Thymus (tissue), 11 donors: ENCODE data around the gene HSPA5. TPM values are rescaled to one million over a fixed set of nuclear protein-coding genes. Genes with fewer than 3 reads are reported as not detected.
"Not testable (repeated sequence)": the region's sequence is repeated elsewhere in the genome, so short reads cannot be mapped to it uniquely, and the experiment has no call there.

ENCODE experiments used
- DNase-seq, 9 donors: peaks; one replicate each; pipeline ENCODE4 v3.0.0-alpha.2; 2013; ENCODE audit warnings: low spot score in 9 of 9, low read depth in 6 of 9, missing footprints in 1 of 9
- H3K27ac ChIP-seq, 2 donors: one replicate each; pipeline ENCODE4 v1.5.1; 2013; ENCODE audit warnings: control low read depth in 1 of 2, low read depth in 1 of 2, low read length in 1 of 2, mild to moderate bottlenecking in 1 of 2, moderate library complexity in 1 of 2
- H3K27me3 ChIP-seq, 2 donors: one replicate each; pipeline ENCODE4 v1.5.1; 2013; ENCODE audit warnings: low read length in 1 of 2; ENCODE audit not compliant: control insufficient read depth in 2 of 2, insufficient read depth in 1 of 2
- H3K36me3 ChIP-seq, 2 donors: one replicate each; pipeline ENCODE4 v1.5.1; 2013; ENCODE audit warnings: low read length in 1 of 2, mild to moderate bottlenecking in 1 of 2, moderate library complexity in 1 of 2; ENCODE audit not compliant: control insufficient read depth in 2 of 2, insufficient read depth in 2 of 2
- H3K4me1 ChIP-seq, 2 donors: one replicate each; pipeline ENCODE4 v1.5.1; 2013; ENCODE audit warnings: low read length in 2 of 2; ENCODE audit not compliant: control insufficient read depth in 2 of 2, insufficient read depth in 2 of 2
- H3K4me3 ChIP-seq, 2 donors: one replicate each; pipeline ENCODE4 v1.5.1; 2013; ENCODE audit warnings: low read length in 2 of 2, control low read depth in 1 of 2, mild to moderate bottlenecking in 1 of 2
- H3K9me3 ChIP-seq, 2 donors: one replicate each; pipeline ENCODE4 v1.5.1; 2013; ENCODE audit warnings: low read length in 1 of 2, mild to moderate bottlenecking in 1 of 2; ENCODE audit not compliant: control insufficient read depth in 2 of 2, insufficient read depth in 1 of 2
- WGBS: extraction: QIAGEN DNeasy Blood & Tissue Kit; methylation state at CpG from one replicate; pipeline ENCODE4 v1.1.7; 2013; 5-methylcytosine and 5-hydroxymethylcytosine counted together
- polyA plus RNA-seq: library from polyadenylated mRNA; stranded (reverse); fragments of 200-250 nt; gene quantifications from one replicate; pipeline ENCODE4 v1.2.3, GENCODE V29; 2013
- total RNA-seq: library from RNA; stranded (reverse); fragments of 120-200 nt; gene quantifications from one replicate; pipeline ENCODE4 v1.2.4, GENCODE V29; 2013
- donor health status: healthy.

Gene HSPA5
- total and polyA plus RNA-seq, 2 donors: 38.6 to 113 TPM

DNA sequence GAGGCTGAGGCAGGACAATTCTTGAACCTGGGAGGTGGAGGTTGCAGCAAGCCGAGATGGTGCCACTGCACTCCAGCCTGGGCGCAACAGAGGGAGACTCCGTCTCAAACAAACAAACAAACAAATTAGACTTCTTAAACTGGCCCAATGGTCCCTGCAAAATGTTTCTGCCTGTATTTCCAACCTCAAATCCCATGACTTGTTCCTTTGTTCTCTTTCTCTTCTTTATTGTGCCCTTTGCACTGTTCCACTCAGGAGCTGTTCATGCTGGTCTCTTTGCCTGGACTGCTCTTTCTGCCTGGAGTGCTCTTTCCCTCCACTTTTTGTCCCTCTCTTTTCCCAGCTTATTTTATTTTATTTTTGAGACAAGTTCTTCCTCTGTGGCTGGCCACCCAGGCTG lies 36.7 kb downstream of the HSPA5 start:
- H3K4me3 ChIP-seq: no peak overlapping the region
- H3K27me3 ChIP-seq: no peaks in the 10 kb centered on the region
- H3K27ac ChIP-seq: no peak overlapping the region
- WGBS: 79% methylated on average over 3 of the region's 3 CpGs
- H3K36me3 ChIP-seq: peaks cover 12 to 23% of the 10 kb centered on the region in 2 donors
- DNase-seq: no peak
- peaks cover 9 to 13% of the 10 kb centered on the region in 2 donors for H3K4me1 ChIP-seq
- no peaks in the 10 kb centered on the region for H3K9me3 ChIP-seq

DNA sequence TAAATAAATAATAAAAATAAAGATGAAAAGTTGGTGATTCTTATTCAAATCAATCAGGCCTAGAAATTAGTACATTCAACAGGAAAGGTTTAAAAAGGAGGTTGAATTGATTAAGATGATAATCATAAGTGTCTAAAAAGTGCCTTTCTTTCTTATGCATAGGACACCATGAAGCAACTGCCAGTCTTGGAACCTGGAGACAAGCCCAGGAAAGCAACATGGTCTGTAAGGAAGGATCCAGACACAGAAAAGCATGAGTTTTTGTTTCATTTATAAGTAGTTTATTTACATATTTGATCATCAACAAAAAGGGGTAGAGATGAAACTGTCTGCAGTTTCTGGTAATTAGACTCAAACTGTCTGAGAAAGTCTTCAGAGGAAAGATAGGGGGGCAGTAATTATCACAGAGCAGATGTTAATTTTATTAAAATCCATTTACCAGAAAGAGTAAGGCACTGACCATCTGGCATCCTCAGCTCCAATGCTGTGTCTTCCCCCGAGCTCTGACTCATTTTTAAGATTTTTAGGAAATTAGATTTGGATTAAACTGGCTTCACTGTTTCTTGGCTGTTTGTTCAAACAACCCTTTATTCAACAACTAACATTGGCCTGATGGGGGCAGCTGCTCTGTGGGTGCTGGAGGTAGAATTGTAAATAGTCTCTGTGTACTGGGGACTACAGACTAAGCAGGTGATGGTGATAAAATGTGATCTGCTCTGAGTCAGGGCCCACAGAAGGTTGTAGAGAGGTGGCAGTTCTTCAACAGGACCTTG lies 38.1 kb downstream of the HSPA5 start:
- no peaks in the 10 kb centered on the region for H3K27me3 ChIP-seq
- WGBS: 100% methylated on average over 1 of the region's 1 CpG
- H3K36me3 ChIP-seq: peaks cover 5 to 15% of the 10 kb centered on the region in 2 donors
- DNase-seq: no peak
- no peak overlapping the region for H3K27ac ChIP-seq
- H3K4me1 ChIP-seq: peaks cover 12 to 18% of the 10 kb centered on the region in 2 donors
- no peak overlapping the region for H3K4me3 ChIP-seq
- no peaks in the 10 kb centered on the region for H3K9me3 ChIP-seq

DNA sequence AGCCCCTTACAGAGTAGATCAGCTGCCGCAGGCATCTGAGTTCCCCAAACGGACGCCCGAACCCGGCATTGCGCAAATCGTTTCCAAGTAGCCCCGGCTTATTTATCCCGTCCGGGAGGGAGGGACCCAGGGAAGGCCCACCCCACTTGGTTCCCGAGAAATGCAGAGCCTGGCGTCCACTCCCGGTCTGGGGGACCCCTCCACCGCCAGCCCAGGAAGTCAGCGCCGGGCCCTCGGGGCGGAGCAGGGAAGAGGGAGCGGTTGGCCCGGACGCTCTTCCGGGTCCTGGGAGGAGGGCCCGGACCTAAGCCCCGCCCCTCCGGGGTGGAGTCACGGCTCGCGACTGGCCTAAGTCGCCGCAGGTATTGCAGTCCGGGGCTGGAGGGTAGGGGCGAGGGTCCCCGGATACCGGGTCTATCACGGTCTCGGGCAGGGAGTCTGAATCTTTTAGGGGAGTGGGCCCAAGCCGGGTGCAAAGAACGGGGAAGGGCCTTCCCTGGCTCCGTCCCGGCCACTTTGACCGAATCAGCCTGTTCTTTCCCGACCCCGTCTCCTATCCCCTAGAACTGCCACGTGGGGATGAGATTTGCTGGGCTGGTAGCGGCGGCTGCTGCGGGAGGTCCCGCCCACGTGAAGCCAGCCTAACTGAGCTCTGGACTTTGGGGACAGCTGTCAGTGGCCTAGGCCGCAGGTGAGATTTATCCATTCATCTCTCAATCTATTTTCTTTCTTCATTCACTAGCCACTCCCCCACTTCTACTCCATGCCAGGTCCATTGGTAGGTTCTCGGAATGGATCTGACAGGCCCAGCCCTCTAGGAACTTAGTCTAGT lies 40.7 kb downstream of the HSPA5 start, which contains the start of gene RABEPK:
TSS of gene RABEPK (plus strand) at position 327 of the 832 bp plus-strand sequence. CDS start 2,472 bp downstream, outside the sequence.
- Histone ChIP-seq H3K4me1 (peaks cover 21 to 34% of the 10 kb centered on the region in 2 donors), H3K27ac (peak within 1 kb of the TSS; percentile 91 to 93), H3K4me3 (peak within 1 kb of the TSS; percentile 94 to 98), H3K9me3 (no peaks in the 10 kb centered on the region), H3K27me3 (no peaks in the 10 kb centered on the region), H3K36me3 (peaks cover 0 to 6% of the 10 kb centered on the region in 2 donors)
- WGBS: 1% methylated on average over 51 of the region's 51 CpGs
- DNase-seq: peak; percentile 78 to 95 (median 87)

DNA sequence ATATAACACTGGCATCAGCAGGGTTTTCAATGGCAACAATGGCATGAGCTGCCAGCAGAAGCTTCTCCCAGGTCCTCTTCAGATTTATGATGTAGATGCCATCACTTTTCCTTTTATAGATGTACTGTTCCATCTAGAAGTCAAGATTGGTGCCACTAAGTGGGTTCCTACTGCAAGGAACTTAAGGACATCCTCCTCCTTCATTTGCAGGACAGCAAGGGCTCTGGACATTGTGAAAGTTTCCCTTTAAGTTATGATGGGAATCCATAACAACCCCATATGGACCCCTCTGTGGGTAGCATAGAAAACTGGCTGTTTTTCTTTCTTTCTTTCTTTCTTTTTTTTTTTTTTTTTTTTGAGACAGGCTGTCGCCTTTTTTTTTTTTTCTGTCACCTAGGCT lies 45.6 kb downstream of the HSPA5 start:
- Histone ChIP-seq H3K4me3 (peak overlapping the region in 1 of 2 donors; percentile 3), H3K27ac (peak overlapping the region; percentile 87 to 88), H3K4me1 (peaks cover 46 to 65% of the 10 kb centered on the region in 2 donors)
- no CpG with 5 or more reads among the region's 1 CpG for WGBS
- DNase-seq: peak in 1 of 9 donors; percentile 52
- H3K36me3 ChIP-seq, H3K27me3 ChIP-seq, H3K9me3 ChIP-seq: not testable (repeated sequence)

DNA sequence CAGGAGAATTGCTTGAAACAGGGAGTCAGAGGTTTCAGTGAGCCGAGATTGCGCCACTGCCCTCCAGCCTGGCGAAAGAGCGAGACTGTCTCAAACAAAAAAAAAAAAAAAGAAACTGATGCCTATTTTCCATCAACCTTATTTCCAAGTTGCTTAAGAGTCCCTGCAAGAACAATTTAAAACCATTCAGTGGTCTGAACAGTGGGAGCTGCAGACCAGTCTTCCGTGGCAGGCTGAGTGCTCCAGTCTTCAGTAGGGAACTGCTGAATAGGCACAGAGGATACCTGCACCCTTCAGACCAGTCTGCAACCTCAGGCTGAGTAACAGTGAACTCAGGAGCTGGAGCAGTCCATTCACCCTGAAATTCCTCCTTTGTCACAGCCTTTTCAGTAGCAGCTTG lies 46.7 kb downstream of the HSPA5 start:
- not testable (repeated sequence) for H3K9me3 ChIP-seq, H3K4me3 ChIP-seq, DNase-seq, H3K27me3 ChIP-seq, H3K36me3 ChIP-seq
- WGBS: 97% methylated on average over 5 of the region's 5 CpGs
- H3K4me1 ChIP-seq: peaks cover 44 to 68% of the 10 kb centered on the region in 2 donors
- H3K27ac ChIP-seq: peak overlapping the region; percentile 11 to 75

DNA sequence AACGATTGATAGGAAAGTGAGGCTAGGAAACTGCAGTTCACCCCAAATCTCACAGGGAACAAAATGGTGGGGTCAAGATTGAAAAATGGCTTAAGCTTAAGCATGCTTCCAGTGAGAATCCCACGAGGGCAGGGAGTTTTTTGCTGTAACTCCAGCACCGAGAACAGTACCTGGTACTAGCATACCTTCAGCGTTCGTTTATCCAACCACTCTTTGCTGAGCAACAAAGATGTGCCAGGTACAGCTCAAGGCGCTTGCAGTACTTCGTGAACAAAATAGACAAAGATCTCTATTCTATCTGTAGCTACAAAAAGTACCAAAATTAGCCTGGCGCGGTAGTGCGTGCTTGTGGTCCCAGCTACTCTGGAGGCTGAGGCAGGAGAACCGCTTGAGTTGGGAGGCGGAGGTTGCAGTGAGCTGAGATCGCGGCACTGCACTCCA lies 50.8 kb downstream of the HSPA5 start:
- 67% methylated on average over 14 of the region's 14 CpGs for WGBS
- peak overlapping the region; percentile 67 to 90 for H3K4me3 ChIP-seq
- peaks cover 45 to 54% of the 10 kb centered on the region in 2 donors for H3K4me1 ChIP-seq
- DNase-seq: peak in 4 of 9 donors; percentile 21 to 57 (median 28)
- peaks cover 0 to 3% of the 10 kb centered on the region in 2 donors for H3K36me3 ChIP-seq
- H3K27me3 ChIP-seq: no peaks in the 10 kb centered on the region
- no peaks in the 10 kb centered on the region for H3K9me3 ChIP-seq
- H3K27ac ChIP-seq: peak overlapping the region; percentile 54 to 94

DNA sequence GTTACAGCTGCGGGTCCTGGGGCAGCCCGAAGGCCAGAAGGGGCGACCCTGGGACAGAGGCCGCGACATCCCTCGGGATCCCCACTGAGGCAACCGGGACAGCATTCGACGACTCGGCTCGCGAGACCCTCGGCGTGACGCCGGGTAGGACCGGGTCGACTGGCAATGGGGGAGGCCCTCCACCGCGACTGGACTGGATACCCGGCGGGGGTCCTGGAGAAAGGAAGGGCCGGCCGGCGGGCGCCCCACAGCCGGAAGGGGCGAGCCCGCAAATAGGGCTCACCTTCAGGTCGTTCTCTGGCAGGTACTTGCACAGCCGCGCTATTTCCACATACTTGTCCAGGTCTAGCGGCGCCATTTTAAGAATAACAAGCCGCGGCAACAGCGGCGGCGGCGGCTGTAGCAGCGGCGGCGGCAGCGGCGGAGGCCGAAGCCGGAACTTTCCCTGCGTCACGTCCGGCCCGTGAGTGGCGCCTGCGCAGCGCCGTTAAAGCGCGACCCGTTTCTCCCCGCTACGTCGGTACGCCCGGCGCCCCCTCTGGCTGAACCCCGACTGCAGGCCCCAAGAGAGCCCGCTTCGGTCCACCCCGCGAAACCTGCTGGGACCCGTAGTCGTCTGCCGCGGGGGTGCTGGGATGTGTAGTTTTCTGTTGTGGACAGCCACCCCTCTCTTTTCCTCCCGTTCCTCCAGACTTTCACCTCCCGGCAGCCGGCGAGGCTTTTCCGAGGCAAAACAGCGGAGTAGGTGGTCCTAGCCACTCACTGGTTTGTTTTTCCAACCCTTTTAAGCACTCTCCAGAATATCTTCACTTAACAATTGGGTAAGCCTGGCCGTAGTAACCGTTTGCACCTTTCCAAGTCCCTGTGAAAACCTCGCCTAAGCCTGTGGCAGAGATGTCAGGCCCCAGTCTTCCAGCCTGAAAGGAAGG lies 51.5 kb downstream of the HSPA5 start, which contains the start of gene PPP6C:
TSS of gene PPP6C (minus strand) at position 443 of the 929 bp plus-strand sequence. CDS start at position 358, 85 bp downstream.
- H3K36me3 ChIP-seq: peaks cover 0 to 3% of the 10 kb centered on the region in 2 donors
- peaks cover 42 to 48% of the 10 kb centered on the region in 2 donors for H3K4me1 ChIP-seq
- DNase-seq: peak; percentile 90 to 98 (median 94)
- H3K9me3 ChIP-seq: no peaks in the 10 kb centered on the region
- H3K4me3 ChIP-seq: peak within 1 kb of the TSS; percentile 67 to 90
- H3K27ac ChIP-seq: peak within 1 kb of the TSS; percentile 54 to 94
- H3K27me3 ChIP-seq: no peaks in the 10 kb centered on the region
- under 1% methylated on average over 82 of the region's 82 CpGs for whole genome bisulfite sequencing

DNA sequence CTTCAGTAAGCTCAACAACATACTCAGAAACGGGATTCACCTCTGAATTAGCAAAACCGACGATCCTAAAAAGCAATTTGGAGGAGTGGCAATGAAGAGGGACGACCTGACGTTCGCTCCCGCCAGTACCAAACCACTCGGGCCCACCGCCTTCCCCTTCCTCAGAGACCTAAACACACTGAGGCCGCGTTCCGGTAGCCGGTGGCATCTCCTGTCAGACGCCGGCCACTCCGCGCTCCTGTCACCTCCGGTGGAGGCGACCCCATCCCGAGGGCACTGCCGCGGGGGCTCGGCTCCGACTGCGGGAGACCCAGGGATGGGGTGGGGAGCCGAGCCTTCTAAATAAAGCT lies 52.2 kb downstream of the HSPA5 start:
- peaks cover 36 to 41% of the 10 kb centered on the region in 2 donors for H3K4me1 ChIP-seq
- peak overlapping the region; percentile 54 to 94 for H3K27ac ChIP-seq
- H3K27me3 ChIP-seq: no peaks in the 10 kb centered on the region
- H3K9me3 ChIP-seq: no peaks in the 10 kb centered on the region
- 1% methylated on average over 26 of the region's 26 CpGs for WGBS
- H3K36me3 ChIP-seq: peaks cover 0 to 3% of the 10 kb centered on the region in 2 donors
- H3K4me3 ChIP-seq: peak overlapping the region; percentile 67 to 90
- DNase-seq: peak in 2 of 9 donors; percentile 29 to 52
